BLaER1 treated with 17β-estradiol and CSF1 and Interleukin-3, amounts not matched to agents 10 nM and 100 nM (cell line): ENCODE results near the gene ZNF528.

Experiments
- H3K27ac ChIP-seq, 11 experiments: shearing (Covaris generic); formaldehyde crosslinking; 2 replicates each; pipeline ENCODE4 v1.8.1; 2022
- H3K27me3 ChIP-seq, 11 experiments: shearing (Covaris generic); formaldehyde crosslinking; 2 replicates each; pipeline ENCODE4 v1.8.1; 2022
- H3K36me3 ChIP-seq, 11 experiments: shearing (Covaris generic); formaldehyde crosslinking; 2 replicates each; pipeline ENCODE4 v1.8.1; 2022
- H3K4me1 ChIP-seq, 10 experiments: shearing (Covaris generic); formaldehyde crosslinking; 2 replicates each; pipeline ENCODE4 v1.8.1; 2022
- H3K4me2 ChIP-seq, 11 experiments: shearing (Covaris generic); formaldehyde crosslinking; 2 replicates each; pipeline ENCODE4 v1.8.1; 2022
- H3K4me3 ChIP-seq, 10 experiments: shearing (Covaris generic); formaldehyde crosslinking; 2 replicates each; pipeline ENCODE4 v1.8.1; 2022
- H3K9ac ChIP-seq, 11 experiments: shearing (Covaris generic); formaldehyde crosslinking; 2 replicates each; pipeline ENCODE4 v1.8.1; 2022
- H3K9me3 ChIP-seq, 11 experiments: shearing (Covaris generic); formaldehyde crosslinking; replicated peaks in 1 of 11; 2 replicates each; pipeline ENCODE4 v1.8.1; 2022
- H4K20me1 ChIP-seq, 11 experiments: shearing (Covaris generic); formaldehyde crosslinking; 2 replicates each; pipeline ENCODE4 v1.8.1; 2022
- Cebpa-rat ChIP-seq, 11 experiments: shearing (Covaris generic); IDR thresholded peaks; 2 replicates each; pipeline ENCODE4 v1.8.1; 2022

ZNF528 gene

DNA sequence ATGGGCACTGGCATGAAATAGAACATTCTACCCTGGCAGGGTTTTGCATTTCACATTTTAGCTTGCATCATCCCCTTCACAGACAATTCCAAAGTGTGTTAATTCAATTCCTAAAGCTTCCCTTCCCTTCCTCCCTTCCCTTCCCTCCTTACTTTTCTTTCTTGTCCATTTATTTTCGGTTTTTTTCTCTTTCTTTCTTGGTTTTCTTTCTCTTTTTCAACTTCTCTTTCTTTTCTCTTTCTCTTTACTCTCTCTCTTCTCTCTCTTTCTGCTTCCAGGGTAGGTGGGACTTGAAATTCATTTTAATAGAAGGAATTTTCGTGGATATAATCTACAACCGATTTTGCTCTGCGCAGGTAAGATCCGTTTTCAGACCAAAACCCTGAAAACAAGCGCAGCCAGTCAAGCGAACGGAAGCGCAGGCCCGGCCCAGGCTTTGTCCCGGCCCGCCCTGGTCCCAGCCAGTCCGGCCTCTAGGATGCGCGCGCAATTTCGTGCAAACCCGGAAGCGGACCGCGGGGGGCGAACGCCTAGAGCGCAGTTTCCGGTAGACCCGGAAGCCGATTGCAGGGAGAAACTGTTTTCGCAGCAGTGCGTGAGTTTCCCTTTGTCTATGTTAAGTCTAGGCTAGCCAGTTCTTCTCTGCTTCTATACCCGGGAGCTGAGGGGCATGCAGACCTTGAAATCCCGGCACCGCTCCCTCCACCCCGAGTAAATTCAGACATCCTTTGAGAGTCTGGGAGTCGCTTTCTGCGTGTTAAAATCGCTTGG, at the start of gene ZNF528:
ZNF528 (plus strand) TSS at position 540 of the 771 bp plus-strand sequence. CDS start 4,165 bp downstream, outside the sequence.
- peak within 1 kb of the TSS; percentile 81 to 93 (median 90) for H3K27ac ChIP-seq
- H4K20me1 ChIP-seq = no peaks in the 10 kb centered on the region
- H3K4me2 ChIP-seq = peak within 1 kb of the TSS; percentile 73 to 95 (median 80)
- H3K9me3 ChIP-seq = peaks cover 68 to 100% (median 95%) of the 10 kb centered on the region in 11 experiments
- peaks cover 70 to 85% (median 77%) of the 10 kb centered on the region in 11 experiments for H3K36me3 ChIP-seq
- peak within 1 kb of the TSS; percentile 76 to 90 (median 85) for H3K9ac ChIP-seq
- no peaks in the 10 kb centered on the region for H3K27me3 ChIP-seq
- TF ChIP-seq Cebpa-rat (IDR thresholded peaks at IDR 0.05) = no peak
- H3K4me3 ChIP-seq = peak within 1 kb of the TSS; percentile 64 to 80 (median 70)
- peaks cover 9 to 24% (median 17%) of the 10 kb centered on the region in 10 experiments; a peak in 16 of 20 replicates for H3K4me1 ChIP-seq

DNA sequence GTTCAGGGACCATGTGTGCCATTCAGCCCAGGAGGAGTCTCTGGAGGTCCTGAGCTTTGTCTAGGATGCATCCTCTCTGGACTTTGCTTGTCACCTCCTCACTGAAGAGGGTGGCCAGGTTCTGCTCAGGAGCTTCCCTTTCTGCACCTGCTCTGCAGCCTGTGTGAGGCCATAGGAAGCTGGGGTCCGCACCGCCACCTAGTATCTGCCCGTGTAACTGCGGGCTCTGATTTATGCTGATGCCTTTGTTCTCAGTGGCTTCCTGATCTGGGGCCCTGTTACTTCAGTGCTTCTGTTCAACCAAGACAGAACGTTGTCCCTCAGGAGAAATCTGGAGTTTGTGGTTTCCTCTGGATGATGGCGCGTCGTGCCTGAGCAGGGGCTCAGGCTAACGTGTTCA, 46.1 kb upstream of the ZNF528 start:
- H3K36me3 ChIP-seq = peaks cover 93 to 100% (median 98%) of the 10 kb centered on the region in 11 experiments

DNA sequence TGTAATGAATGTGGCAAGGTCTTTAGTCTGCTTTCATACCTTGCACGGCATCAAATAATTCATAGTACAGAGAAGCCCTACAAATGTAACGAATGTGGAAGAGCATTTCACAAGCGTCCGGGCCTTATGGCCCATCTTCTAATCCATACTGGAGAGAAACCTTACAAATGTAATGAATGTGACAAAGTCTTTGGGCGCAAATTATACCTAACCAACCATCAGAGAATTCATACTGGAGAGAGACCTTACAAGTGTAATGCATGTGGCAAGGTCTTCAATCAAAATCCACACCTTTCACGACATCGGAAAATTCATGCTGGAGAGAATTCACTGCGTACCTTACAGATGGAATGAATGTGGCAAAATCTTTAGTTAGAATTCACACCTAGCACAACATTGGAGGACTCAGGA, 31.2 kb upstream of the ZNF528 start:
- Histone ChIP-seq H3K9me3 (peaks cover 84 to 99% (median 92%) of the 10 kb centered on the region in 11 experiments), H3K27ac (no peak overlapping the region), H3K4me2 (no peak overlapping the region), H3K27me3 (no peaks in the 10 kb centered on the region), H3K9ac (no peak overlapping the region), H3K4me1 (peaks cover 0 to 12% (median 9%) of the 10 kb centered on the region in 10 experiments; a peak in 13 of 20 replicates), H3K4me3 (peak overlapping the region in 9 of 10 experiments; percentile 16 to 51 (median 35); a peak in 11 of 20 replicates), H4K20me1 (no peaks in the 10 kb centered on the region), H3K36me3 (peaks cover 65 to 84% (median 77%) of the 10 kb centered on the region in 11 experiments)
- no peak for TF ChIP-seq Cebpa-rat (IDR thresholded peaks at IDR 0.05)

More for the DNA sequence above, 46.1 kb upstream of the ZNF528 start:
- Histone ChIP-seq H3K9me3 (peaks cover 49 to 100% (median 59%) of the 10 kb centered on the region in 11 experiments), H3K4me3 (no peak overlapping the region), H3K9ac (peak overlapping the region in 2 of 11 experiments; percentile 13 to 39; a peak in 3 of 22 replicates), H4K20me1 (no peaks in the 10 kb centered on the region; a peak in 1 of 22 replicates), H3K27me3 (no peaks in the 10 kb centered on the region), H3K27ac (peak overlapping the region in 6 of 11 experiments; percentile 40 to 58 (median 50); a peak in 9 of 22 replicates), H3K4me1 (peaks cover 0 to 14% (median 9%) of the 10 kb centered on the region in 10 experiments; a peak in 12 of 20 replicates), H3K4me2 (peak overlapping the region in 8 of 11 experiments; percentile 0 to 57 (median 26); a peak in 10 of 22 replicates)
- TF ChIP-seq Cebpa-rat (IDR thresholded peaks at IDR 0.05) = no peak

DNA sequence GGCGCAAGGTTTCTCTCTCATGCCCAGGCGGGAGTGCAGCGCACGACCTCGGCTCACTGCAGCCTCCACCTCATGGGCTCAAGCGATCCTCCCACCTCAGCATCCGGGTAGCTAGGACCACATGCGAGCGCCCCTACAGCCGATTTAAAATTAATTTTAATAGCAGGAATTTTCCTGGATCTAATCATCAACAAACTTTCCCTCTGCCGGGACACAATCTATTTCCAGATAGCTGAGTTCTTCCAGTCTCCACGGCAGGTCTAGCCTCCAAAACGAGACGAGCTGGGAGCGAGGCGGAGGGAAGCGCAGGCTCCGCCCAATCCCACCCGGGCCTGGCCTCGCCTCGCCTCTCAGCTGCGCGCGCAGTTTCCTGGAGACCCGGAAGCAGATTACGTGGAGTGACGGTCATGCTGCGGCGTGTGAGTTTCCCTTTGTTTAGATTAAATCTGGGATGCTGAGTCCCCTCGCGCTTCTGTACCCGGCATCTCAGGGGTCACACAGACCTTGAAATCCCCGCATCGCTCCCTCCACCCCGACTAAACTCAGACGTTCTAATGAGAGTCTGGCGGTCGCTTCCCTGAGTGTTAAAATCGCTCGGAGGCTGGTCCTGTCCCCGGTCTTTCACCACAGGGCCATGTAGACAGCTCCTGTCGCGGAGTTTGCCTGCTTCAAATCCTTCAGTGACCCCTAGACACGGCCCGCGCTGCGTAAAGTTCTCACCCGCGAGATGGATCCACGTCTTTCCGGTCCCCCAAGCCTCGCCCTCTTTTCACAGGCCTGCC, 27.9 kb upstream of the ZNF528 start, which contains the start of gene ZNF880:
ZNF880 (plus strand) TSS at position 365 of the 782 bp plus-strand sequence; CDS start at position 408, 43 bp downstream.
- H3K4me1 ChIP-seq = peaks cover 0 to 13% (median 9%) of the 10 kb centered on the region in 10 experiments; a peak in 13 of 20 replicates
- peak within 1 kb of the TSS; percentile 88 to 99 (median 95) for H3K9ac ChIP-seq
- H3K27me3 ChIP-seq = no peaks in the 10 kb centered on the region
- H3K27ac ChIP-seq = peak within 1 kb of the TSS; percentile 92 to 99 (median 98)
- H3K36me3 ChIP-seq = peaks cover 53 to 84% (median 77%) of the 10 kb centered on the region in 11 experiments
- H3K4me2 ChIP-seq = peak within 1 kb of the TSS; percentile 70 to 91 (median 85)
- H4K20me1 ChIP-seq = no peaks in the 10 kb centered on the region
- H3K4me3 ChIP-seq = peak within 1 kb of the TSS; percentile 68 to 88 (median 76)
- peaks cover 84 to 99% (median 92%) of the 10 kb centered on the region in 11 experiments for H3K9me3 ChIP-seq
- TF ChIP-seq Cebpa-rat (IDR thresholded peaks at IDR 0.05) = no peak

DNA sequence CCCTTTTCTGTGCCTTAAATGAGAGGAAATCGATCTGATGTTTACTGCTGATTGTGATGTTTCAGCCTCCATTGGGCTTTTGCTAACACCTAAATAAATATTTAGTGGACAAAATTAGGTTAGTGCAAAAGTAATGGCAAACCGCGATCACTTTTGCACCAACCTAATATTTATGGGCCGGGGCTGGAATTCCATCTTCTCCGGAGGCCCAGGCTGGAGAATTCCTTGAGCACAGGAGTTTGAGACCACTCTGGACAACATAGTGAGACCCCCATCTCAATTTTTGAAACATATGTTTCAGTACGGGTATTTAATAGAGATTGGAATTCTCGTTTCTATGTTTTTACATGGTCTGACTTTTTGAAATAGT, 27.3 kb upstream of the ZNF528 start:
- TF ChIP-seq Cebpa-rat (IDR thresholded peaks at IDR 0.05) = no peak
- Histone ChIP-seq H3K4me2 (peak overlapping the region; percentile 70 to 91 (median 85)), H3K36me3 (peaks cover 53 to 84% (median 77%) of the 10 kb centered on the region in 11 experiments), H3K4me1 (peaks cover 0 to 13% (median 9%) of the 10 kb centered on the region in 10 experiments; a peak in 13 of 20 replicates), H4K20me1 (no peaks in the 10 kb centered on the region), H3K9me3 (peaks cover 84 to 99% (median 92%) of the 10 kb centered on the region in 11 experiments), H3K9ac (peak overlapping the region; percentile 88 to 99 (median 95)), H3K27ac (peak overlapping the region; percentile 92 to 99 (median 98)), H3K4me3 (peak overlapping the region; percentile 68 to 88 (median 76)), H3K27me3 (no peaks in the 10 kb centered on the region)

DNA sequence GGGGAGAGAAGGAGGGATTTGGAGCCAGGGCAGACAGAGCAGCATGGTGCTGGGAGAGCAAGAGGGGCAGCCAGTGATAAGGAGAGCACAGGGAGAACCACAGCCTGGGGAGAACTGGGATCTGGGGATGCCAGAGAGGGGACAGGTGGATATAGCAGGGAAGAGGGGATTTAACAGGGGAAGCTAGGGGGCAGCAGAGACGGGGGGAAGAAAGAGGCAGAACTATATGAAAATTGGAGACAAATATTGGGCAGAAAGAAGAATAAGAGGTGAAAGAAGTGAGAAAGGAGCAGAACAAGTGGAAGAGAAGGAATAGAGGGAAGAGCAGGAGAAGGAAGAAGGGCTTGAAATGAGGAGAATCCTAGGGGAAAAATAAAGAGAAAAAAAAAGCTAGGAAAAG, 6.5 kb upstream of the ZNF528 start:
- Histone ChIP-seq H3K9ac (no peak overlapping the region), H3K27ac (no peak overlapping the region), H3K4me1 (peaks cover 0 to 1% (median 0%) of the 10 kb centered on the region in 10 experiments; a peak in 6 of 20 replicates), H3K4me3 (no peak overlapping the region), H3K9me3 (peaks cover 82 to 100% (median 98%) of the 10 kb centered on the region in 11 experiments), H3K36me3 (peaks cover 77 to 99% (median 89%) of the 10 kb centered on the region in 11 experiments), H4K20me1 (no peaks in the 10 kb centered on the region), H3K4me2 (no peak overlapping the region), H3K27me3 (no peaks in the 10 kb centered on the region)
- TF ChIP-seq Cebpa-rat (IDR thresholded peaks at IDR 0.05) = no peak

DNA sequence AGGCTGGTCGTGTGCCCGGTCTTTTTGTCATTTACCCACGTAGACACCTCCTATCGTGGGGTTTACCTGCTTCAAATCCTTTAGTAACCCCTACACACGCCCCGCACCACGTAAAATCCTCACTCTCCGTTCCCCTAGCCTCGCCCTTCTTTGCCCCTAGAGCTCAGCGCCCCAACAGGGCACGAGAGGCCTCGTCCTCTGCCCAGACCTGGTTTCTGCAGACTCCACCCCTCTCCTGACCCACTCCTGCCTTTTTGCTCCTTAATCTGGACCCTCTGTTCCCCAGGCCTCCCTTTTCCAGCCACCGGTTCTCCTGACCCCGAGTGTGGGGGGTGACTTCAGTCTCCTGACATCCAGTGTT, 412 bp downstream of the ZNF528 start:
- no peak for TF ChIP-seq Cebpa-rat (IDR thresholded peaks at IDR 0.05)
- no peaks in the 10 kb centered on the region for H3K27me3 ChIP-seq
- H3K36me3 ChIP-seq = peaks cover 74 to 85% (median 77%) of the 10 kb centered on the region in 11 experiments
- H3K27ac ChIP-seq = peak overlapping the region; percentile 81 to 93 (median 90)
- no peaks in the 10 kb centered on the region for H4K20me1 ChIP-seq
- H3K9ac ChIP-seq = peak overlapping the region; percentile 76 to 90 (median 85)
- H3K4me2 ChIP-seq = peak overlapping the region; percentile 73 to 95 (median 80)
- H3K4me3 ChIP-seq = peak overlapping the region; percentile 64 to 80 (median 70)
- peaks cover 68 to 100% (median 95%) of the 10 kb centered on the region in 11 experiments for H3K9me3 ChIP-seq
- H3K4me1 ChIP-seq = peaks cover 9 to 24% (median 17%) of the 10 kb centered on the region in 10 experiments; a peak in 16 of 20 replicates

DNA sequence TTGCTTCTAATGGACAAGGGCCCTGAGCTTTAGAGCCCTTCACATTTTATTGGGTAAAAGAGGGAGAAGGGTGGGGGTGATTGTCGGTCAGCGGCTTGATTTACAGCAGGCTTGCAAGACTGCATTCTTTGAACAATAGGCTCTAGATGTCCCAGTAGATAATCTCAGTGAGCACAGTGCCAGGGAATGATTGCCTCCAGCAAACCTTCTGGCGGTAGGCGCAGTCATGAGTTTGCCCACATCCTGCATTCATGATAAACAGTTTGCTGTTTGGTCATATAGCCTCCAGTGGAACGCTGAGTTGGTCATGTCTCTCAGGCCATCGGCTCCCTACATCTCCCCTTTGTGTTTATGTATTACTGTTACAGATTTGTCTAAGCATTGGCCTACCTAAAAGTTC, 12.6 kb downstream of the ZNF528 start:
- peak overlapping the region in 2 of 10 experiments; percentile 7 to 40; a peak in 1 of 20 replicates for H3K4me3 ChIP-seq
- H3K4me1 ChIP-seq = peaks cover 0 to 7% (median 0%) of the 10 kb centered on the region in 10 experiments; a peak in 3 of 20 replicates
- H3K36me3 ChIP-seq = peaks cover 100% of the 10 kb centered on the region in 11 experiments
- no peak overlapping the region for H3K27ac ChIP-seq
- H3K9me3 ChIP-seq = peaks cover 89 to 99% (median 97%) of the 10 kb centered on the region in 11 experiments
- no peaks in the 10 kb centered on the region for H4K20me1 ChIP-seq
- no peak for TF ChIP-seq Cebpa-rat (IDR thresholded peaks at IDR 0.05)
- H3K27me3 ChIP-seq = no peaks in the 10 kb centered on the region
- H3K4me2 ChIP-seq = no peak overlapping the region
- no peak overlapping the region for H3K9ac ChIP-seq
